Ishikawa (cell line): ENCODE results near the gene HBEGF.

Experiments used
- CEBPB ChIP-seq: IDR thresholded peaks from 2 replicates; pipeline ENCODE4 v1.6.1; 2012
- CREB1 ChIP-seq: IDR thresholded peaks from 2 replicates; pipeline ENCODE4 v1.6.1; 2012; ENCODE audit warnings: low read depth
- EGR1 ChIP-seq: IDR thresholded peaks from 2 replicates; pipeline ENCODE4 v1.6.1; 2012
- EP300 ChIP-seq: IDR thresholded peaks from 2 replicates; pipeline ENCODE4 v1.6.1; 2012; ENCODE audit warnings: borderline replicate concordance
- FOXM1 ChIP-seq: IDR thresholded peaks from 2 replicates; pipeline ENCODE4 v1.6.1; 2012; ENCODE audit warnings: low read depth, borderline replicate concordance
- NFIC ChIP-seq: IDR thresholded peaks from 2 replicates; pipeline ENCODE4 v1.6.1; 2012
- RAD21 ChIP-seq: IDR thresholded peaks from 2 replicates; pipeline ENCODE4 v1.6.1; 2012; ENCODE audit warnings: low read depth
- TAF1 ChIP-seq: IDR thresholded peaks from 2 replicates; pipeline ENCODE4 v1.6.1; 2012; ENCODE audit warnings: low read depth, mild to moderate bottlenecking
- TCF12 ChIP-seq: IDR thresholded peaks from 2 replicates; pipeline ENCODE4 v1.6.1; 2012; ENCODE audit warnings: low read depth
- TEAD4 ChIP-seq: IDR thresholded peaks from 2 replicates; pipeline ENCODE4 v1.6.1; 2012
- USF1 ChIP-seq: IDR thresholded peaks from 2 replicates; pipeline ENCODE4 v1.6.1; 2012
- YY1 ChIP-seq: IDR thresholded peaks from 2 replicates; pipeline ENCODE4 v1.6.1; 2012; ENCODE audit warnings: low read depth
- ZBTB7A ChIP-seq: IDR thresholded peaks from 2 replicates; pipeline ENCODE4 v1.6.1; 2012; ENCODE audit warnings: low read depth
- TF ChIP-seq, protein P1 (sequence below): IDR thresholded peaks from 2 replicates; pipeline ENCODE4 v1.6.1; 2012

DNA sequence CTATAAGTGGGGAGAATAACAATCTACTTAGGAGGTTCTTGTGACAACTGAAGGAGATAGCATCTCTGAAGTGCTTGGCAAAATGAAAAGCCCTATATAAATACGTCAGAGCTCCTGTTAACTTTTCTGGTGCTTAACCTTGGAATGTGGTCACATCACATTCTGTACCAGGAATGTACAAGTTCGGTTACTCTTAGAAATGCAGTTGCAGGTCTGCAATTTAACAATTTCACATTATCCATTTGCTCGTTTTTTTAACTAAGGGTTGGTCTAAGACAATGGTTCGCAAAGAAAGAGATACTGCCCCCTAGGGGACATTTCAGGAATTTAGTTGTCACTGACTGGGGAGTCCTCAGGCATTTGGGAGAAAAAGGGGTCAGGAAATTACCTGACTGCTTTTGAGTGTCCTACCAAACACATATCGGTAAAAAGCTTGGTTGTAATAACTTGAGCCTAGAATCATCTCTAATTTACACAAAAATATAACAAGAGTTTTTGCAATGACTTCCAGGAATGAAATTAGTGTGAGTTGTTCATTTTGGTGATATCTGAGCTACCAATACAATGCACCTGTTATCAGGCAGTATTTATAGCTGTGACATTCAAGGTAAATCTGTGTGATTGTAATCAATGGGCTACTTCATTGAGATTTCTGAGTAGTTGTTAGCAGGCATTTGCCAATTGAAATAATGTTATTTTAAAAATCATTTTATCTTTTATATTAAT is 5.4 kb upstream of the HBEGF start:
- TF ChIP-seq CEBPB (no peak), USF1 (no peak), FOXM1 (no peak), EP300 (no peak), TEAD4 (no peak), YY1 (no peak), TAF1 (no peak), EGR1 (no peak), CREB1 (no peak), TCF12 (no peak), RAD21 (peak; percentile 79), NFIC (no peak), ZBTB7A (no peak)
- TF ChIP-seq, protein P1, sequence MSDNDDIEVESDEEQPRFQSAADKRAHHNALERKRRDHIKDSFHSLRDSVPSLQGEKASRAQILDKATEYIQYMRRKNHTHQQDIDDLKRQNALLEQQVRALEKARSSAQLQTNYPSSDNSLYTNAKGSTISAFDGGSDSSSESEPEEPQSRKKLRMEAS, result no peak
